GM19455 (cell line): Measurements from ENCODE around the gene OTX1.

Experiments used
- ATAC-seq: cut with Tn5 transposase; IDR thresholded peaks from one replicate; pipeline ENCODE4 v1.9.1; 2021; ENCODE audit not compliant: unreplicated experiment

OTX1 gene

GRCh38 chr2:63046961-63047320, 3.7 kb upstream of the OTX1 start:
- ATAC-seq = no peak

- ATAC-seq = no peak
These were observed 3.0 kb upstream of the OTX1 start for GRCh38 chr2:63047321-63048279.

GRCh38 chr2:63048367-63049171, 2.1 kb upstream of the OTX1 start:
- ATAC-seq = no peak

- no peak for ATAC-seq
These were observed 1.2 kb upstream of the OTX1 start for GRCh38 chr2:63049211-63049969.

- no peak for ATAC-seq
These were observed 678 bp upstream of the OTX1 start for GRCh38 chr2:63049970-63050333.

GRCh38 chr2:63051042-63051794, 588 bp downstream of the OTX1 start:
- no peak for ATAC-seq

- no peak for ATAC-seq
These were observed 1.2 kb downstream of the OTX1 start for GRCh38 chr2:63051795-63052333.

- ATAC-seq = no peak
These were observed 1.9 kb downstream of the OTX1 start for GRCh38 chr2:63052411-63053080.

- no peak for ATAC-seq
These were observed 2.7 kb downstream of the OTX1 start for GRCh38 chr2:63053081-63053888.

- no peak for ATAC-seq
These were observed 3.4 kb downstream of the OTX1 start for GRCh38 chr2:63053889-63054602.

- no peak for ATAC-seq
These were observed 4.2 kb downstream of the OTX1 start for GRCh38 chr2:63054841-63055225.

- ATAC-seq = no peak
These were observed 4.8 kb downstream of the OTX1 start for GRCh38 chr2:63055226-63056106.

- ATAC-seq = no peak
These were observed 5.7 kb downstream of the OTX1 start for GRCh38 chr2:63056107-63057050.

- no peak for ATAC-seq
These were observed 6.9 kb downstream of the OTX1 start for GRCh38 chr2:63057249-63058143.
